GM21529 (cell line): Measurements from ENCODE around the gene MOB3B.
"Not testable (repeated sequence)": the region's sequence is repeated elsewhere in the genome, so short reads cannot be mapped to it uniquely, and the experiment has no call there.

ENCODE experiments used
- ATAC-seq: cut with Tn5 transposase; IDR thresholded peaks from one replicate; pipeline ENCODE4 v1.9.1; 2021; ENCODE audit not compliant: unreplicated experiment

MOB3B gene

DNA sequence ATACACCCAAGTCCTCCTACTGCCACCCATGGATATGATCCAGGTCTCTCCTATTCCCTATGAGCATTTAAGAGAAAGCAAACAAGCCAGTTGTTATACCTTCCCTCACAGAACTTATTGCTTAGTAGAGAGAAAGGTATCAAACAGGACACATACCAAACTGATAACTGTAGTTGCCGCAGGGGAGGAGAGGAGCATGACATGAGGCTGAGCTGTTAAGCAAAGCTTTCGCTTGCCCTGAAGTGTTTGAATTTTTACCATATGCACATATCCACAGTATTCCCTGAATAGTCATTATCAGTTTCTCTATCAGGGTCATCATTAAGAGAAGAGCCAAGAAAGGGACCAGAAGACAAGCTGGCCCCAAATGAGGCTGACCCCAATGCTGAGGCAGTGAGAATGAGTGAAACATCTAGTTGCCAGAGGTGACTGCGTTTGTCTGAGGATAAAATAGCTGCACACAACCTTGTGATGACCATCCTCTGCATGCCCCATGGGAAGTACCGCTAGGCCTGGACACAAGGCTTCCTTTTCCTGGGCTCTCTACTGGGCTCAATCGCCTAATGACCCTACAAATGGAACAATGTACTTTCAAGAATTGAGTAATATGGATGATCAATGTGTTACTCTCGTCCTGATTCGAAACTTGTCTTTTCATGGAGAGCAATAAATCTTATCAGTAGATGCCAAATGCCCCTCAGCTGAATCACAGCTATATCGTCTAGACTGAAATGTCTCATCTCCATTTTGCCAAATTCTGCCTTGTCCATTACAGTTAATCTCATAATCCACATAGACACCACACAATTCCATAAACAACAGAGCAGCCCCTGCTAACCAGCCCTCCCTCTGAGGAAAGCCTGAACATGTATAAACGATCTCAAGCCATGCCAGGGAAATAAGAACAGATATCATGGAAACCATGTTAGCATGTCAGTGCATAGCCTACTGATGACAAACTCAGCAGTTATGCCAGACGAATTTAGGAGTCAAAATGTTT, 9.8 kb downstream of the MOB3B start:
- no peak for ATAC-seq

DNA sequence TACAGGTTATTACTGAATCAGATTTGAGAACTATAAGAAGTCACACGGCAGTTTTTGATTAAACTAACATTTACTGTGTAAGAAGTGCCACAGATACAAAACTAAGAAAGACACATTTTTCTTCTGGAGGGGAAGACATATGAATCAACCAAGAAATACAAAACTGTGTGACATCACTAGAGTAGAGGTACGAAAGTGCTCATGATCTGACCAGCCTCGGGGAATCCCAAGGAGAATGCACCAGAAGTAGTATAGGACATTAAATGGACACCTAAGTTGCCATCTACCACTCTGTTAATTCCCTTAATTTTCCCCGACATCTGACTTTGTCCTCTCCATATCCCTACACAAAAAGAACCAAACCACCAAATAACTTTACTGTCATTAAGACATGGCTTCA, 10.8 kb downstream of the MOB3B start:
- no peak for ATAC-seq

- no peak for ATAC-seq
Measured at GRCh38 chr9:27518006-27518405, 11.6 kb downstream of the MOB3B start.

GRCh38 chr9:27514551-27514950, 15.1 kb downstream of the MOB3B start:
- no peak for ATAC-seq

DNA sequence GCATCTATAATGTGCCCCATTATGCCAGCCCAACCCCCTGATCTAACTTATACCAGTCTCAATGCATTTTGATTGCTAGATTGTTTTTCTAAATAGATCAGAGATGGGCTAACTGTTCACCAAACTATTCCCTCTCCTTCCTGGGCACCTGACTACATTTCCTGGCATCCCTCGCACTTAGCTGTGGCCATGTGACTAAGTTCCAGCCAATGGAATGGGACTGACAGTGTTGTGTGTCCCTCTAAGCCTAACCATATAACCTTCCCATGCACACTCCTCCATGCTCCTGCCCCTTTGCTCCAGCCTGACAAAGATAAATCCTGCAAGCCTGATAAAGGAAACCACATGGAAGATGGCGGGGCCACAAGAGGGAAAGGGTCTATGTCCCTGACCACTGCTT, 17.8 kb downstream of the MOB3B start:
- ATAC-seq, result no peak

- ATAC-seq, result no peak
Measured at GRCh38 chr9:27510780-27511179, 18.8 kb downstream of the MOB3B start.

GRCh38 chr9:27506981-27507380, 22.6 kb downstream of the MOB3B start:
- ATAC-seq, result no peak

DNA sequence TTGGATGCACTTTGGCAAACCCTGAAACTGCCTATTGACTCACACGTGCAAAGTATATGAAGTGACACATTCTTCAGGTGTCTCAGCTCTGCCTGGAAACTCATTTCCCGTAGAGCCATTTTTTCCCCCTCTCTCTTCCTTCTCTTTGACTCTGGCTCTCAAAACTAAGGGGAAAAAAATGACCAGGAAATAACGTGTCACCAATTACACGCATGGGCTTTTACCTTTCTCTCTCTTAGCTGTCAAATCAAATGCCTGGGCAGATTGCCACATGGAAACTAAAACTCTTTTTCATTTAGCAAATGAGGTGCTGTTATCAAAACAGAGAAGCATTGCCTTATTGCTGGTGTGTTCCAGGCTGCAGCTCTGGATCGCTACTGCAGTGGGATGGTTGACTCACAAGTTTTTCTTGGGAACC, 23.9 kb downstream of the MOB3B start:
- ATAC-seq, result no peak

GRCh38 chr9:27504259-27504658, 25.4 kb downstream of the MOB3B start:
- ATAC-seq, result no peak

DNA sequence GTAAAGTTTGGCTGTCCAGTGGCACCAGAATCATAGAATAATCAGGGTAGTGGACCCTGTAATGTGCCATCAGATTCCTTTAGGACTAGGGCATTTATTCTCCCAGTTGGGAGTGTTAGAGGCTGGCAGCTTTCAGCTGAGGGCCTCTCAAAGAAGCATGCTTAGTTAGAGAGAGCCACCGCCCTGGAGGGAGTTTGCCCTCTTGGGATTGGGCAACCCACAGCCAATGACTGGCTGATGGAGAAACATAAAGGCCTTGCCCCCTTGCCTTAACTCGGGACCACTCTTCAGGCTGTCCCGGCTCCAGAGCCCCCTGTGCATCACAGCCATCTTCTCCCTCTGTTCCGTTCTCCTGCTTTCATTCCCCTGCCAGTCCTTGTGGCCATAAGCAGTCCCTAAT, 26.0 kb downstream of the MOB3B start:
- ATAC-seq, result no peak

DNA sequence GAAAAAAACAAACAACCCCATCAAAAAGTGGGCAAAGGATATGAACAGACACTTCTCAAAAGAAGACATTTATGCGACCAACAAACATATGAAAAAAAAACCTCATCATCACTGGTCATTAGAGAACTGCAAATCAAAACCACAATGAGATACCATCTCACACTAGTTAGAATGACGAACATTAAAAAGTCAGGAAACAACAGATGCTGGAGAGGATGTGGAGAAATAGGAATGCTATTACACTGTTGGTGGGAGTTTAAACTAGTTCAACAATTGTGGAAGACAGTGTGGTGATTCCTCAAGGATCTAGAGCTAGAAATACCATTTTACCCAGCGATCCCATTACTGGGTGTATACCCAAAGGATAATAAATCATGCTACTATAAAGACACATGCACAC, 28.7 kb downstream of the MOB3B start:
- ATAC-seq, result not testable (repeated sequence)

GRCh38 chr9:27499451-27499850, 30.2 kb downstream of the MOB3B start:
- ATAC-seq, result no peak

DNA sequence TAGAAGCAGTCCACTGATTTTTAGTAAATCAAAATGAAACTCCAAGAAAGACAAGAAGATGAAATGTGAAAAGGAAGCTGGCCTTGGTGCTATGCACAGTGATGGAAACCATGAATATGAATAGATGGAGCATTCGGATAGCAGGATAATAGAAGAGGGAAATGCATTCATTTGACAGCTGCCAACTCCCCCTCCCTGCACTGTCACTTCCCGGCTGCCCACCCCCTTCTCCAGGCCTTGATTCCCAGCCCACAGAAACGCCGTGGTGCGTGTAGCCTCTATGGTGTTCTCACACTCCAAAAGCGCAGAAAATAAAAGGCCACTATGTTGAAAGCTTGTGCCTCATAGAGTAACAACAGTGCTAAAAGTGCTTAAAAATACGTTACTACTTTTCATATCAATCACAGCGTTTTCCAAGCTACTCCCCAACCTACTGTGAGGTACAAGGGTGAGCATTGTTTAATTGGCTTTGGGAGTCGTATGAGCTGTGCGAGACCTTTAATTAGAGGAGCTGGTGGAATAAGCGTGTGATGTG, 31.7 kb downstream of the MOB3B start:
- no peak for ATAC-seq

- no peak for ATAC-seq
Measured at GRCh38 chr9:27496135-27496504, 33.5 kb downstream of the MOB3B start.

- ATAC-seq, result no peak
Measured at GRCh38 chr9:27495480-27496134, 34.0 kb downstream of the MOB3B start.

- ATAC-seq, result peak; percentile 27
Measured at GRCh38 chr9:27491154-27491553, 38.5 kb downstream of the MOB3B start.

GRCh38 chr9:27489087-27489876, 40.3 kb downstream of the MOB3B start:
- ATAC-seq, result peak; percentile 79

DNA sequence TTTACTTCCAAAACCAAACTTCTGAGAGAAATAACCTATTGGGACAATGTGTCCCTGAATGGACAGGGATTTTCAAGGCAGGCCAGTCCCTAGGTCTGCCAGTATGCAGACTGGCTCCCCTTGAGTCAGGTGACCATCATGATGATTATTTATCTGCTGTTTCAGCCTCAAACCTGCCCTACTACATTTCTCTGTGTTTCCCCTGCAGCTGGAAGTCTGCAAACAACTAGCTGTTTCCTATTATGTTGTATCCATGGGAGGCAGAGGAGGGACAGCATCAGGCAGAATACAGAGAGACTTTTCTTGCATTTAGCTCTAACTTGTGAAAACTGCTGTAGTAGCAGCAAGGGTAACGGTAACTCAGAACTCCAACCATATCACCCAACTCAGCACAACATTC, 41.7 kb downstream of the MOB3B start:
- ATAC-seq, result no peak

GRCh38 chr9:27487128-27487640, 42.4 kb downstream of the MOB3B start:
- ATAC-seq, result no peak

DNA sequence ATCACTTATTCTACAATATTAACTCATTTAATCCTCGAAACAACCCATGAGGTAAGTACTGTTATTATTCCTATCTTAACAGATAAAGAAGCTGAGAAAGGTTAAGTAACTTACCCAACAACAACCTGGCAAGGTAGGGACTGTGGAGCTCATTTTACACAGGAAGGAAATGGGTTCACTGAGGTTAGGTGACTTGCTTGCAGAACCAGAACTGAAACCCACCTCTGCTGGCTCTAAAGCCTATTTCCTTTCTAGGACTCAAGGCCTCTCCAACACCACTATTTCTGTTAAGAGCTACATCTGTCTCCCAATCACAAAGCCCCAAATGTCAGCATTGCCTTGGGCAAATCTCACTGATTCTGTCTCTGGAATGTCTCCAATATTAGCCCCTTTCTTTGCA, 44.5 kb downstream of the MOB3B start:
- peak; percentile 88 for ATAC-seq

DNA sequence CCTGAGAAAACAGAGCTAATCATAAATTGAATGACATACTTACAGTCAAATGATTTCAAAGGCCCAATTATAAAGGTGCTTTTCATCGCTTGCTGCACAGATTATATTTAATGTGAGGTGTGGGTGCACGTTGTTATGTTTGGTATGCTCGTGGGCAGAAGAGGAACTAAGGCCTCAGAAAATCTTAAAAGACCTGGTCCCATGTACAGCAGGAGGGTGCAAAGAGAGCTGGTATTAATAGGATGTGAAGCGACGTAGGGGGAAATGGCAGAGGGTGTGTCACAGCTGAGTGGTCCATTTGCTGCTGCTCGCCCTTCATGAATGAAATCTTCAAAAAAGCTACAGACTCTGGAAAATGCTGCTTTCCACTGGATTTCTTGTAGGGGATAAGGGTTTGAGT, 46.0 kb downstream of the MOB3B start:
- no peak for ATAC-seq
